Measurements from ENCODE around the gene FLOT1.

DNA sequence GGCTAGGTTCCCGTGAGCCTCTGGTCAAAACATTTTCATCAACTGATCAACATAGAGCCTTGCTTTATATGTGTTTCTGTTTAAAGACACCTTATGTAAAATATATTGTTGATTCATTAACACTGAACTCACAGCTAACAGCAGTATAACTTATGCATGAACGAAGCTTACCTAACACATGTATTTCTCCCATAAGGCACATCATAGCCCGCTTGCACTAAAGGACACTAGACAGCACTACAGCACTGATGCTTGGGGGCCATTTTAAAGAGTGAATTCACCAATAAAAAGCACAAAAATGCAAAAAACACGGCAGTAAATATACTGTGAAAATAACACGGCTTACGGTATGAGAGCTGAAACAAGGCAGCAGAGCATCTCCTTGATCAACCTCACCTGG lies 4.0 kb downstream of the FLOT1 start:
- TF ChIP-seq EZH2 (IDR thresholded peaks at IDR 0.05) (no peak), EZH2phosphoT487 (IDR thresholded peaks at IDR 0.05) (no peak)
